NCI-H2029 (cell line): ENCODE results near the gene FMNL1.

ENCODE experiments used
- DNase-seq: peaks from one replicate; lab custom pipeline; 2025; lab: John Stamatoyannopoulos, UW

FMNL1 gene

GRCh38 chr17:45279898-45280297 lies 58.2 kb downstream of the FMNL1 start:
- no peak for DNase-seq

GRCh38 chr17:45282683-45283644 lies 61.3 kb downstream of the FMNL1 start:
- DNase-seq = peak; percentile 91

GRCh38 chr17:45283711-45284110 lies 62.0 kb downstream of the FMNL1 start:
- DNase-seq = no peak

- no peak for DNase-seq
These were observed 62.8 kb downstream of the FMNL1 start for GRCh38 chr17:45284176-45285140.

- no peak for DNase-seq
These were observed 64.6 kb downstream of the FMNL1 start for GRCh38 chr17:45286286-45286685.

- DNase-seq = no peak
These were observed 66.1 kb downstream of the FMNL1 start for GRCh38 chr17:45287526-45288500.

- peak; percentile 38 for DNase-seq
These were observed 67.1 kb downstream of the FMNL1 start for GRCh38 chr17:45288825-45289224.

- DNase-seq = no peak
These were observed 67.9 kb downstream of the FMNL1 start for GRCh38 chr17:45289301-45290268.

- no peak for DNase-seq
These were observed 68.6 kb downstream of the FMNL1 start for GRCh38 chr17:45290269-45290765.

GRCh38 chr17:45291171-45291805 lies 69.6 kb downstream of the FMNL1 start:
- DNase-seq = no peak

GRCh38 chr17:45292696-45293412 lies 71.2 kb downstream of the FMNL1 start:
- no peak for DNase-seq

GRCh38 chr17:45293413-45294211 lies 71.9 kb downstream of the FMNL1 start:
- DNase-seq = no peak

- DNase-seq = no peak
These were observed 72.8 kb downstream of the FMNL1 start for GRCh38 chr17:45294506-45294905.

GRCh38 chr17:45296003-45296832 lies 74.5 kb downstream of the FMNL1 start:
- DNase-seq = no peak

- DNase-seq = peak; percentile 65
These were observed 75.1 kb downstream of the FMNL1 start for GRCh38 chr17:45296833-45297124.
